CD8-positive, alpha-beta memory T cell (primary cell): ENCODE results near the gene TKT. TPM values are rescaled to one million over a fixed set of nuclear protein-coding genes. Genes with fewer than 3 reads are reported as not detected.
A peak's percentile ranks its signal among the peaks of the same experiment; 100 is the strongest.

Experiments
- CTCF ChIA-PET: fragments of 350-600 bp; sonication (Branson Sonifier 250); formaldehyde crosslinking; loops from one replicate; lab custom pipeline; 2021; ENCODE audit warnings: antibody characterized with exemption; lab: Charles Lee
- POLR2A ChIA-PET: fragments of 350-600 bp; sonication (Branson Sonifier 250); formaldehyde crosslinking; loops from one replicate; lab custom pipeline; 2021; ENCODE audit warnings: antibody characterized with exemption; lab: Charles Lee
- DNase-seq, 5 donors: peaks; one replicate each; pipeline versions ENCODE4 v3.0.0 to v3.0.0-alpha.2; 2020 to 2022; ENCODE audit warnings: mixed read lengths in 1 of 5
- H3K27ac ChIP-seq: one replicate; pipeline ENCODE4 v1.7.0; 2013; ENCODE audit warnings: low read depth, mild to moderate bottlenecking, low read length, moderate library complexity
- H3K27me3 ChIP-seq: 2 replicates; pipeline ENCODE4 v1.7.0; 2013; ENCODE audit warnings: low read length, mild to moderate bottlenecking; ENCODE audit not compliant: insufficient read depth, poor library complexity, severe bottlenecking
- H3K36me3 ChIP-seq: 2 replicates; pipeline ENCODE4 v1.7.0; 2013; ENCODE audit warnings: mild to moderate bottlenecking, low read length, moderate library complexity; ENCODE audit not compliant: insufficient read depth
- H3K4me1 ChIP-seq: 2 replicates; pipeline ENCODE4 v1.7.0; 2013; ENCODE audit warnings: mild to moderate bottlenecking, low read length, moderate library complexity; ENCODE audit not compliant: insufficient read depth
- H3K4me3 ChIP-seq: 2 replicates; pipeline ENCODE4 v1.7.0; 2013; ENCODE audit warnings: mild to moderate bottlenecking, low read length
- H3K9me3 ChIP-seq: 2 replicates; pipeline ENCODE4 v1.7.0; 2013; ENCODE audit warnings: mild to moderate bottlenecking, low read length
- H3K27ac Mint-ChIP-seq, 8 donors: one replicate each; pipeline ENCODE4 v1.8.0; 2020 to 2021; ENCODE audit warnings: mixed read lengths in 8 of 8, mild to moderate bottlenecking in 6 of 8, inconsistent platforms in 3 of 8, moderate library complexity in 3 of 8
- H3K27me3 Mint-ChIP-seq, 2 donors: one replicate each; pipeline ENCODE4 v1.8.0; 2020 to 2021; ENCODE audit warnings: mixed read lengths in 2 of 2, mild to moderate bottlenecking in 1 of 2, moderate library complexity in 1 of 2
- H3K36me3 Mint-ChIP-seq, 3 donors: one replicate each; pipeline ENCODE4 v1.8.0; 2020 to 2021; ENCODE audit warnings: mixed read lengths in 3 of 3, inconsistent platforms in 1 of 3, mild to moderate bottlenecking in 1 of 3
- H3K4me1 Mint-ChIP-seq, 3 donors: one replicate each; pipeline ENCODE4 v1.8.0; 2020 to 2021; ENCODE audit warnings: mixed read lengths in 3 of 3, inconsistent platforms in 1 of 3, mild to moderate bottlenecking in 1 of 3
- H3K4me3 Mint-ChIP-seq, 7 donors: one replicate each; pipeline ENCODE4 v1.8.0; 2020 to 2021; ENCODE audit warnings: mixed read lengths in 7 of 7, mild to moderate bottlenecking in 6 of 7, moderate library complexity in 4 of 7, inconsistent platforms in 2 of 7
- H3K9me3 Mint-ChIP-seq, 5 donors: one replicate each; pipeline ENCODE4 v1.8.0; 2020 to 2022; ENCODE audit warnings: mixed read lengths in 5 of 5, mild to moderate bottlenecking in 3 of 5, moderate library complexity in 2 of 5, inconsistent platforms in 1 of 5
- polyA plus RNA-seq: library from polyadenylated mRNA; unstranded; fragments of 300-500 nt; fragmentation: Illumina TruSeq; gene quantifications from one replicate; pipeline ENCODE4 v1.2.3, GENCODE V29; 2021
- total RNA-seq, 2 experiments: library from RNA; stranded (reverse); gene quantifications; one replicate each; pipeline ENCODE4 v1.2.3, GENCODE V29; 2021

Gene TKT
- total and polyA plus RNA-seq, 3 experiments from 2014 or later: 59.3 to 182 (median 173) TPM

GRCh38 chr3:53222183-53222901, 33.5 kb downstream of the TKT start:
- peaks cover 0 to 4% of the 10 kb centered on the region in 2 donors for H3K27me3 Mint-ChIP-seq
- Histone ChIP-seq H3K9me3 (no peaks in the 10 kb centered on the region), H3K4me3 (no peak overlapping the region), H3K36me3 (peaks cover 12% of the 10 kb centered on the region), H3K4me1 (peaks cover 3% of the 10 kb centered on the region), H3K27me3 (no peaks in the 10 kb centered on the region), H3K27ac (no peak overlapping the region)
- H3K36me3 Mint-ChIP-seq: peaks cover 4 to 39% (median 4%) of the 10 kb centered on the region in 3 donors
- H3K9me3 Mint-ChIP-seq: no peaks in the 10 kb centered on the region
- peak overlapping the region in 3 of 8 donors; percentile 26 to 84 (median 74) for H3K27ac Mint-ChIP-seq
- no peak for DNase-seq
- no peak overlapping the region for H3K4me3 Mint-ChIP-seq
- ChIA-PET CTCF (interaction anchor here (0.7 kb wide), 1 partner anchor 88 kb away, joined by 3 read pairs; no protein-coding TSS in a partner anchor), POLR2A (no interaction called here)
- peaks cover 3 to 6% (median 5%) of the 10 kb centered on the region in 3 donors for H3K4me1 Mint-ChIP-seq

- Histone ChIP-seq H3K27ac (no peak overlapping the region), H3K27me3 (no peaks in the 10 kb centered on the region), H3K4me3 (no peak overlapping the region), H3K9me3 (no peaks in the 10 kb centered on the region), H3K4me1 (peaks cover 3% of the 10 kb centered on the region), H3K36me3 (peaks cover 11% of the 10 kb centered on the region)
- Mint-ChIP-seq H3K36me3 (peaks cover 2 to 33% (median 4%) of the 10 kb centered on the region in 3 donors), H3K9me3 (no peaks in the 10 kb centered on the region), H3K27me3 (peaks cover 0 to 4% of the 10 kb centered on the region in 2 donors), H3K4me1 (peaks cover 3 to 6% (median 5%) of the 10 kb centered on the region in 3 donors), H3K27ac (peak overlapping the region in 3 of 8 donors; percentile 74 to 82 (median 76)), H3K4me3 (no peak overlapping the region)
- POLR2A ChIA-PET: no interaction called here
- DNase-seq: no peak
- CTCF ChIA-PET: no interaction called here
Measured at GRCh38 chr3:53221827-53222182, 34.0 kb downstream of the TKT start.

- ChIA-PET CTCF (interaction anchor here (1.2 kb wide), 1 partner anchor 13 kb away, joined by 4 read pairs; no protein-coding TSS in a partner anchor), POLR2A (no interaction called here)
- Mint-ChIP-seq H3K36me3 (peaks cover 2 to 29% (median 4%) of the 10 kb centered on the region in 3 donors), H3K4me3 (no peak overlapping the region), H3K27me3 (peaks cover 0 to 4% of the 10 kb centered on the region in 2 donors), H3K4me1 (peaks cover 3 to 6% (median 5%) of the 10 kb centered on the region in 3 donors), H3K27ac (peak overlapping the region in 1 of 8 donors; percentile 74), H3K9me3 (no peaks in the 10 kb centered on the region)
- no peaks in the 10 kb centered on the region for H3K27me3 ChIP-seq
- no peak overlapping the region for H3K4me3 ChIP-seq
- H3K36me3 ChIP-seq: peaks cover 11% of the 10 kb centered on the region
- H3K27ac ChIP-seq: no peak overlapping the region
- no peaks in the 10 kb centered on the region for H3K9me3 ChIP-seq
- DNase-seq: no peak
- H3K4me1 ChIP-seq: peaks cover 3% of the 10 kb centered on the region
Measured at GRCh38 chr3:53221345-53221744, 34.5 kb downstream of the TKT start.

- peak overlapping the region in 1 of 8 donors; percentile 35 for H3K27ac Mint-ChIP-seq
Measured at GRCh38 chr3:53219895-53220483, 35.8 kb downstream of the TKT start.

GRCh38 chr3:53218131-53218530, 37.7 kb downstream of the TKT start:
- no peak overlapping the region for H3K4me3 ChIP-seq
- H3K36me3 Mint-ChIP-seq: peaks cover 0 to 3% (median 2%) of the 10 kb centered on the region in 3 donors
- H3K27ac Mint-ChIP-seq: no peak overlapping the region
- H3K27me3 Mint-ChIP-seq: peaks cover 0 to 6% of the 10 kb centered on the region in 2 donors
- CTCF ChIA-PET: no interaction called here
- no peak overlapping the region for H3K4me3 Mint-ChIP-seq
- peaks cover 3% of the 10 kb centered on the region for H3K4me1 ChIP-seq
- no peaks in the 10 kb centered on the region for H3K36me3 ChIP-seq
- H3K4me1 Mint-ChIP-seq: peaks cover 3 to 6% (median 5%) of the 10 kb centered on the region in 3 donors
- no peaks in the 10 kb centered on the region for H3K9me3 ChIP-seq
- no peaks in the 10 kb centered on the region for H3K9me3 Mint-ChIP-seq
- H3K27me3 ChIP-seq: no peaks in the 10 kb centered on the region
- H3K27ac ChIP-seq: no peak overlapping the region
- DNase-seq: no peak
- POLR2A ChIA-PET: no interaction called here

More at GRCh38 chr3:53219895-53220483, 35.8 kb downstream of the TKT start:
- peak; percentile 53 to 80 (median 56) for DNase-seq
- Histone ChIP-seq H3K9me3 (no peaks in the 10 kb centered on the region), H3K27ac (no peak overlapping the region), H3K4me3 (no peak overlapping the region), H3K36me3 (peaks cover 4% of the 10 kb centered on the region), H3K4me1 (peaks cover 3% of the 10 kb centered on the region), H3K27me3 (no peaks in the 10 kb centered on the region)
- Mint-ChIP-seq H3K27me3 (peaks cover 0 to 4% of the 10 kb centered on the region in 2 donors), H3K36me3 (peaks cover 2 to 15% (median 3%) of the 10 kb centered on the region in 3 donors), H3K4me3 (no peak overlapping the region), H3K4me1 (peaks cover 3 to 6% (median 5%) of the 10 kb centered on the region in 3 donors), H3K9me3 (no peaks in the 10 kb centered on the region)
- POLR2A ChIA-PET: no interaction called here
- CTCF ChIA-PET: interaction anchor here (1.0 to 1.8 kb wide), 6 partner anchors 9 to 490 kb away, joined by 3 to 5 read pairs (median 4); no protein-coding TSS in a partner anchor

GRCh38 chr3:53217175-53217574, 38.6 kb downstream of the TKT start:
- H3K27ac ChIP-seq: no peak overlapping the region
- Mint-ChIP-seq H3K4me3 (no peak overlapping the region), H3K9me3 (no peaks in the 10 kb centered on the region), H3K27me3 (peaks cover 3 to 5% of the 10 kb centered on the region in 2 donors), H3K27ac (no peak overlapping the region), H3K36me3 (peaks cover 0 to 3% (median 0%) of the 10 kb centered on the region in 3 donors), H3K4me1 (peaks cover 3 to 6% (median 5%) of the 10 kb centered on the region in 3 donors)
- CTCF ChIA-PET: no interaction called here
- DNase-seq: no peak
- no peak overlapping the region for H3K4me3 ChIP-seq
- H3K36me3 ChIP-seq: no peaks in the 10 kb centered on the region
- H3K4me1 ChIP-seq: peaks cover 3% of the 10 kb centered on the region
- no peaks in the 10 kb centered on the region for H3K27me3 ChIP-seq
- no peaks in the 10 kb centered on the region for H3K9me3 ChIP-seq
- POLR2A ChIA-PET: no interaction called here

GRCh38 chr3:53216723-53217122, 39.1 kb downstream of the TKT start:
- Mint-ChIP-seq H3K27ac (no peak overlapping the region), H3K4me1 (peaks cover 3 to 6% (median 5%) of the 10 kb centered on the region in 3 donors), H3K36me3 (peaks cover 0 to 3% (median 0%) of the 10 kb centered on the region in 3 donors), H3K9me3 (no peaks in the 10 kb centered on the region), H3K4me3 (no peak overlapping the region), H3K27me3 (peaks cover 3 to 5% of the 10 kb centered on the region in 2 donors)
- ChIA-PET POLR2A (no interaction called here), CTCF (no interaction called here)
- Histone ChIP-seq H3K9me3 (no peaks in the 10 kb centered on the region), H3K4me1 (peaks cover 3% of the 10 kb centered on the region), H3K36me3 (no peaks in the 10 kb centered on the region), H3K27me3 (no peaks in the 10 kb centered on the region), H3K4me3 (no peak overlapping the region), H3K27ac (no peak overlapping the region)
- no peak for DNase-seq

GRCh38 chr3:53215816-53216215, 40.0 kb downstream of the TKT start:
- no peaks in the 10 kb centered on the region for H3K9me3 ChIP-seq
- POLR2A ChIA-PET: no interaction called here

More at GRCh38 chr3:53215816-53216215, 40.0 kb downstream of the TKT start:
- Histone ChIP-seq H3K4me1 (peaks cover 3% of the 10 kb centered on the region), H3K27me3 (no peaks in the 10 kb centered on the region), H3K27ac (no peak overlapping the region), H3K4me3 (no peak overlapping the region), H3K36me3 (no peaks in the 10 kb centered on the region)
- peaks cover 0 to 3% (median 0%) of the 10 kb centered on the region in 3 donors for H3K36me3 Mint-ChIP-seq
- H3K27ac Mint-ChIP-seq: no peak overlapping the region
- DNase-seq: no peak
- H3K27me3 Mint-ChIP-seq: peaks cover 3 to 9% of the 10 kb centered on the region in 2 donors
- peaks cover 3 to 6% (median 5%) of the 10 kb centered on the region in 3 donors for H3K4me1 Mint-ChIP-seq
- no peak overlapping the region for H3K4me3 Mint-ChIP-seq
- CTCF ChIA-PET: no interaction called here
- no peaks in the 10 kb centered on the region for H3K9me3 Mint-ChIP-seq
